CD4-positive, alpha-beta T cell treated with Interleukin-15 for 4 hours (primary cell): Measurements from ENCODE around the gene BLOC1S6.
"Not testable (repeated sequence)": the region's sequence is repeated elsewhere in the genome, so short reads cannot be mapped to it uniquely, and the experiment has no call there.

Source experiments
- DNase-seq: peaks from one replicate; pipeline ENCODE4 v3.0.0-alpha.2; 2020; ENCODE audit warnings: low spot score

BLOC1S6 gene

GRCh38 chr15:45641374-45641781 lies 54.2 kb downstream of the BLOC1S6 start:
- no peak for DNase-seq

GRCh38 chr15:45641999-45642932 lies 55.1 kb downstream of the BLOC1S6 start:
- DNase-seq: no peak

GRCh38 chr15:45644437-45644836 lies 57.3 kb downstream of the BLOC1S6 start:
- no peak for DNase-seq

GRCh38 chr15:45645026-45645980 lies 58.1 kb downstream of the BLOC1S6 start:
- no peak for DNase-seq

GRCh38 chr15:45646220-45646619 lies 59.0 kb downstream of the BLOC1S6 start:
- no peak for DNase-seq

- DNase-seq: no peak
Measured at GRCh38 chr15:45647828-45648227, 60.6 kb downstream of the BLOC1S6 start.

- DNase-seq: no peak
Measured at GRCh38 chr15:45648521-45649200, 61.5 kb downstream of the BLOC1S6 start.

GRCh38 chr15:45650007-45650406 lies 62.8 kb downstream of the BLOC1S6 start:
- DNase-seq: not testable (repeated sequence)

GRCh38 chr15:45650889-45651525 lies 63.8 kb downstream of the BLOC1S6 start:
- no peak for DNase-seq

- no peak for DNase-seq
Measured at GRCh38 chr15:45653702-45654424, 66.7 kb downstream of the BLOC1S6 start.

GRCh38 chr15:45654749-45655148 lies 67.6 kb downstream of the BLOC1S6 start:
- DNase-seq: no peak

GRCh38 chr15:45657254-45657653 lies 70.1 kb downstream of the BLOC1S6 start:
- DNase-seq: no peak

GRCh38 chr15:45657764-45658545 lies 70.8 kb downstream of the BLOC1S6 start:
- DNase-seq: no peak
